ENCODE measurements around the gene WFIKKN1. TPM values are rescaled to one million over a fixed set of nuclear protein-coding genes. Genes with fewer than 3 reads are reported as not detected.
A peak's percentile ranks its signal among the peaks of the same experiment; 100 is the strongest.

Gene WFIKKN1
- total and polyA plus RNA-seq, 2 of the 13 experiments (the other 11 are each of a cell fraction or from before 2014, with no cell fraction given), result 1.7 to 4.9 TPM

GRCh38 chr16:588889-589657, 41.7 kb upstream of the WFIKKN1 start (continued):
- no peak for TF ChIP-seq IRX3 (CRISPR knock-in tag; IDR thresholded peaks at IDR 0.05; ENCODE audit: borderline replicate concordance, low read depth)
- no peak for TF ChIP-seq U2AF2 (IDR thresholded peaks at IDR 0.05; ENCODE audit: low read depth, low read length)
- TF ChIP-seq CENPBD1 (CRISPR knock-in tag; IDR thresholded peaks at IDR 0.05; ENCODE audit: borderline replicate concordance, low read depth), result no peak
- TF ChIP-seq PRDM15 (CRISPR knock-in tag; IDR thresholded peaks at IDR 0.05), result no peak
- no peak for TF ChIP-seq MTF2 (CRISPR knock-in tag; IDR thresholded peaks at IDR 0.05; ENCODE audit: borderline replicate concordance)
- TF ChIP-seq ZNF383 (CRISPR knock-in tag; IDR thresholded peaks at IDR 0.05; ENCODE audit: borderline replicate concordance), result 0 out of 2 replicates have a peak, but pooled peaks have one; percentile 76
- peak; percentile 75; the same call in 1 of the 2 replicates for TF ChIP-seq ARID4A (CRISPR knock-in tag; IDR thresholded peaks at IDR 0.05; ENCODE audit: borderline replicate concordance)
- TF ChIP-seq ZNF263 (CRISPR knock-in tag; IDR thresholded peaks at IDR 0.05), result 0 out of 2 replicates have a peak, but pooled peaks have one; percentile 25
- peak; percentile 61; the same call in 1 of the 2 replicates for TF ChIP-seq ZNF501 (CRISPR knock-in tag; IDR thresholded peaks at IDR 0.05)
- no peak for TF ChIP-seq ZNF326 (CRISPR knock-in tag; IDR thresholded peaks at IDR 0.05; ENCODE audit: borderline replicate concordance)
- TF ChIP-seq PREB (CRISPR knock-in tag; IDR thresholded peaks at IDR 0.05), result no peak
- TF ChIP-seq NRL (CRISPR knock-in tag; IDR thresholded peaks at IDR 0.05; ENCODE audit: borderline replicate concordance), result peak; percentile 55; the same call in 1 of the 2 replicates
- TF ChIP-seq SIN3B (IDR thresholded peaks at IDR 0.05; ENCODE audit: low read length), result peak; percentile 57
- TF ChIP-seq ARID5B (CRISPR knock-in tag; IDR thresholded peaks at IDR 0.05), result 0 out of 2 replicates have a peak, but pooled peaks have one; percentile 19
